Measurements from ENCODE around the gene ZSCAN5B.
"Not testable (repeated sequence)": the region's sequence is repeated elsewhere in the genome, so short reads cannot be mapped to it uniquely, and the experiment has no call there.

ZSCAN5B gene, protein sequence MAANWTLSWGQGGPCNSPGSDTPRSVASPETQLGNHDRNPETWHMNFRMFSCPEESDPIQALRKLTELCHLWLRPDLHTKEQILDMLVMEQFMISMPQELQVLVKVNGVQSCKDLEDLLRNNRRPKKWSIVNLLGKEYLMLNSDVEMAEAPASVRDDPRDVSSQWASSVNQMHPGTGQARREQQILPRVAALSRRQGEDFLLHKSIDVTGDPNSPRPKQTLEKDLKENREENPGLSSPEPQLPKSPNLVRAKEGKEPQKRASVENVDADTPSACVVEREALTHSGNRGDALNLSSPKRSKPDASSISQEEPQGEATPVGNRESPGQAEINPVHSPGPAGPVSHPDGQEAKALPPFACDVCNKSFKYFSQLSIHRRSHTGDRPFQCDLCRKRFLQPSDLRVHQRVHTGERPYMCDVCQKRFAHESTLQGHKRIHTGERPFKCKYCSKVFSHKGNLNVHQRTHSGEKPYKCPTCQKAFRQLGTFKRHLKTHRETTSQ

DNA sequence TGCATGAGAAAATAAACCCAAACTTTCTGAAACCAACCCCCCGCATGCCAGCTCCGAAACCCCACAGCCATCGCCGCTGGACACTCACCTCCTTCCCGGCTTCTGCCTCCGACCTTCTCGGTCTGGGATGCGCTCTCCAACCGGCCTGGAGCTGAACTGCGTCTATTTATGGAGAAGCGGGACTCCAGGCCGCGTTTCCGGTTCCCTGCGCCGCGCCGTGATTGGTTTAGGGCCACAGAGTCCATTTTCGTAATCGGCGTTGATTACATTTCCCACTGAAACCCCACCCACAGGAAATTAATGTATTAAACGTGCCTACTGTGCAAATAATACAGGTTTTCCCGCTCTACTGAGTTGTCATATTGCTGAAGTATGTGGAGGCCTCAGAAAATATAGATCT is at the start of gene ZSCAN5B:
ZSCAN5B (minus strand) TSS at position 138 of the 400 bp plus-strand sequence. CDS start 4,731 bp downstream, outside the sequence.
- not testable (repeated sequence) for DNase-seq

GRCh38 chr19:56245764-56246163 is 48.2 kb upstream of the ZSCAN5B start:
- not testable (repeated sequence) for DNase-seq

- no peak for DNase-seq
These were observed 47.6 kb upstream of the ZSCAN5B start for GRCh38 chr19:56245121-56245740.

GRCh38 chr19:56223481-56223880 is 25.9 kb upstream of the ZSCAN5B start:
- DNase-seq = no peak

- no peak for DNase-seq
These were observed 25.3 kb upstream of the ZSCAN5B start for GRCh38 chr19:56222901-56223300.

GRCh38 chr19:56221851-56222250 is 24.3 kb upstream of the ZSCAN5B start:
- no peak for DNase-seq

GRCh38 chr19:56221442-56221841 is 23.9 kb upstream of the ZSCAN5B start:
- not testable (repeated sequence) for DNase-seq

DNA sequence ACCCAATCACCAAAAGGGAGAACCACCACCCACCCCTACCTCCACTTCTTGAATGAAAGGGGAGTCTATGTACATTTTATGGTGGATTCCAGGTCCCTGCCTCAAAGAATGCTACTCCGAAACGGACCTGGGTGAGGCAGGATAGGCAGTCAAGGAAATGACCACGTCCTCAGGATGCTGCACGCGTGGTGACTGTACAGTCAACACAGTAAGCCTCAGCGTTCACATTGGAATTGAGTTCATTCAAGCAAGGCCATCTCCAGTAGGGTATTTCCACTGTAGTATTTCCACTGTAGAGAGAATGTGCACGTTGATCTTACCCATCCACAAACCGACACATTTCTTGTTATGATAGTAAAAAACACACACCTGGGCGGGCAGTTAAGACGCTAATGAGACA is 21.4 kb upstream of the ZSCAN5B start:
- DNase-seq = no peak

- no peak for DNase-seq
These were observed 19.7 kb upstream of the ZSCAN5B start for GRCh38 chr19:56217039-56217949.

GRCh38 chr19:56211718-56212117 is 14.1 kb upstream of the ZSCAN5B start:
- no peak for DNase-seq

DNA sequence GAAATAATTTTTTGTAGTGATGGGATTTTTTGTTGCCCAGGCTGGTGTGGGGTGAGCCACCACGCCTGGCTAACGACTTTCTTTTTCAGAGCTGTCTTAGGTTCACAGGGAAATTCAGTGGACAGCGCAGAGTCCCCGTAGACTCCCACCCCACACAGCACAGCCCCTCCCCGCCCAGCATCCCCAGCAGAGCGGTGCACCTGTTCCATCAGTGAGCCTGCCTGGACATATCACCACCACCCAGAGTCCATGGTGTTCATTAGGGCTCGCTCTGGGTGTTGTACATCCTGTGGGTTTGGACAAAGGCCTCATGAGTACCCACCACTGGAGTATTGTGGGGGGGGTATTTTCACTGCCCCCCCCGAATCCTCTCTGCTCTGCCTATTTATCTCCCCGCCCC is 12.5 kb upstream of the ZSCAN5B start:
- not testable (repeated sequence) for DNase-seq

- no peak for DNase-seq
These were observed 11.5 kb upstream of the ZSCAN5B start for GRCh38 chr19:56209091-56209490.

DNA sequence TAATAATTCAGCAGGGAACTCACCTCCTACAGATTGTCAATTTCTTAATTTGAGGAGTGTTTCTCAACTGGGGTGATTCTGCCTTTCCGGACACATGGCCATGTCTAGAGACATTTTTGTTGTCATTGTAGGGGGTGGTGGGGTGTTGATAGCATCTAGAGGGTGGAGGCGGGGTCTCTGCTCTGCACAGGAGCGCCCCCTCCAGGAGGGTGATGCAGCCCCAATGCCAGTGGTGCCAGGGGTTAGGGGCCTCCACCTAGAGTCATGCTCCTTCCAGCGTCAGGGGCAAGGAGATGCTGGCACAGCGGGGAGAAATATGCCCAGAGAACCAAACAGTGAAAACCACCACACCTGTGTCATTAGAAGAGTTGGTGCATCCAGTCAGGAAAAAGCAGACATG is 10.0 kb upstream of the ZSCAN5B start:
- not testable (repeated sequence) for DNase-seq

DNA sequence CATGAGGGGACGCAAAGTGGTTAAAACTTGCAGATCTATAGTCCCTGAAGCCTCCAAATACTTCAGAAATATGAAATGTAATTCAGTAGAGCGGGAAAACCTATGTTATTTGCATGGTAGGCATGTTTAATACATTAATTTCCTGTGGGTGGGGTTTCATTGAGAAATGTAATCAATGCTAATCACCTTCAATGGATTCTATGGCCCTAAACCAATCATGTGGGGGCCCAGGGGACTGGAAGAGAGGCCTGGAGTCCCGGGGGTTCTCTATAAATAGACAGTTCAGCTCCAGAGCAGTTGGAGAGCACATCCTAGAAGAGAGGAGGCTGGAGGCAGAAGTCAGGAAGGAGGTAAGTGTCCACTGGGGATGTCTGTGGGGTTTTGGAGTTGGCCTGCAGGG is 4.4 kb upstream of the ZSCAN5B start, which contains the start of gene ZSCAN5C:
ZSCAN5C (plus strand) TSS at position 301 of the 400 bp plus-strand sequence. CDS start 3,641 bp downstream, outside the sequence.
- no peak for DNase-seq

DNA sequence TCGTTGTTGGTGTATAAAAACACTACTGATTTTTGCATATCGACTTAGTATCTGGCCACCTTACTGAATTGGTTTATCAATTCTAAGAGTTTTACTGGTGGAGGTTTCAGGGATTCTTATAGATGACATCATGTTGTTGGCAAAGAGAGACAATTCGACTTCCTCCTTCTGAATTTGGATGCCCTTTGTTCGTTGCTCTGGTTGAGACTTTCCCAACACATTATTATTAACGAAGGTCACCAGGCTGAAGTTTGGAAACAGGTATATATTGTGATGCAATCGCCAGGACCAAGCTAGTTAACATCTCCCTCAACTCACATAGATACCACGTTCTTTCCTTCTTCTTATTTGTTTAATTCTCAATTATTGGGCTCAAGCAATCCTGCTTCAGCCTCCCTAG is 2.1 kb upstream of the ZSCAN5B start:
- DNase-seq = no peak

DNA sequence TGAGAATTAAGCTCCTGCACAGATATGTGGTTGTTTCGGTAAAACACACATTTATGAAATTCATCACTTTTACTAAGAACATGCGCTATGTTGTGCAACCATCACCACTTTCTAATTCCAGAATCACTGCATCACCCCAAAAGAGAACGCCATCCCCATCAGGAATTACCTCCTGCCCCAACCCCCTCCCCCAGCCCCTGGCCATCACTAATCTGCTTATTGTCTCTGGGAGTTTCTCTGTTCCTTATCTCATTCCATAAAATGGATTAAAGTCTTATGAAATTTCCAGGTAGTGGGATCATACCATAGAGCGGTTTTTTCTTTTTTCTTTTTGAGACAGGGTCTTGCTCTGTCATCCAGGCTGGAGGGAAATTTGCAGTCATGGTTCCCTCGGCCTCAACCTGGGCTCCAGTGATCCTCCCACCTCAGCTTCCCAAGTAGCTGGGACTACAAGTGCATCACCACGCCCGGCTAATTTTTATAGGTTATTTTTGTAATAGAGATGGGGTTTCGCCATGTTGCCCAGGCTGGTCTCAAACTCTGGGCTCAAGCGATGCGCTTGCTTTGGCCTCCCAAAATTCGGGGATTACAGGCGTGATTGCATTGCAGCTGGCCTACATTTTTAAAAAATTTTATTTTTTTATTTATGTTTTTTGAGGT is 3.5 kb downstream of the ZSCAN5B start:
- no peak for DNase-seq

- no peak for DNase-seq
These were observed 5.9 kb downstream of the ZSCAN5B start for GRCh38 chr19:56191711-56192110.

GRCh38 chr19:56191115-56191514 is 6.5 kb downstream of the ZSCAN5B start:
- DNase-seq = no peak

DNA sequence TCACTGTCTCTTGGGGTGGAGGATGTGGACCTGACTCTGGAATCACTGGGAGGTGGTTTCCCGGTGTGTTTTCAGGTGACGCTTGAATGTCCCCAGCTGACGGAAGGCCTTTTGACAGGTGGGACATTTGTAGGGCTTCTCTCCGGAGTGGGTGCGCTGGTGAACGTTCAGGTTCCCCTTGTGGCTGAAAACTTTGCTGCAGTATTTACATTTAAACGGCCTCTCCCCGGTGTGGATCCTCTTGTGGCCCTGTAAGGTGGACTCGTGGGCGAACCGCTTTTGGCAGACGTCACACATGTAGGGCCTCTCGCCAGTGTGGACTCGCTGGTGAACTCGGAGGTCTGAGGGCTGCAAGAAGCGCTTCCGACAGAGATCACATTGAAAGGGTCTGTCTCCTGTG is 7.8 kb downstream of the ZSCAN5B start:
- no peak for DNase-seq

- no peak for DNase-seq
These were observed 19.9 kb downstream of the ZSCAN5B start for GRCh38 chr19:56177564-56178243.

- DNase-seq = no peak
These were observed 20.7 kb downstream of the ZSCAN5B start for GRCh38 chr19:56176881-56177280.

DNA sequence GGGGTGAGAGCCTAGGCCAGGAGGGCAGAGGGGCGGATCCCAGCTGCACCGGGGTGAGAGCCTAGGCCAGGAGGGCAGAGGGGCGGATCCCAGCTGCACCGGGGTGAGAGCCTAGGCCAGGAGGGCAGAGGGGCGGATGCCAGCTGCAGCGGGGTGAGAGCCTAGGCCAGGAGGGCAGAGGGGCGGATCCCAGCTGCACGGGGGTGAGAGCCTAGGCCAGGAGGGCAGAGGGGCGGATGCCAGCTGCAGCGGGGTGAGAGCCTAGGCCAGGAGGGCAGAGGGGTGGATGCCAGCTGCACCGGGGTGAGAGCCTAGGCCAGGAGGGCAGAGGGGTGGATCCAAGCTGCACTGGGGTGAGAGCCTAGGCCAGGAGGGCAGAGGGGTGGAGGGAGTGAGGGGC is 21.3 kb downstream of the ZSCAN5B start:
- DNase-seq = not testable (repeated sequence)
